Stimulated activated memory B cell treated with anti-CD40 and anti-IgM and Interleukin-4, amounts not matched to agents 10 μg/mL and 1 μg/mL and 100 μg/mL, for 72 hours (primary cell): ENCODE data around the gene AAK1.
A peak's percentile ranks its signal among the peaks of the same experiment; 100 is the strongest.
"Not testable (repeated sequence)": the region's sequence is repeated elsewhere in the genome, so short reads cannot be mapped to it uniquely, and the experiment has no call there.

ENCODE experiments used
- ATAC-seq: fragments of 150-1000 bp; cut with Tn5 transposase; 2 replicates; pipeline ENCODE4 v1.10.0; 2021
- H3K27ac Mint-ChIP-seq: one replicate; pipeline ENCODE4 v1.8.0; 2022; ENCODE audit warnings: mild to moderate bottlenecking, mixed read lengths
- H3K27me3 Mint-ChIP-seq: one replicate; pipeline ENCODE4 v1.8.0; 2022; ENCODE audit warnings: mixed read lengths
- H3K36me3 Mint-ChIP-seq: one replicate; pipeline ENCODE4 v1.8.0; 2022; ENCODE audit warnings: mixed read lengths
- H3K4me1 Mint-ChIP-seq: one replicate; pipeline ENCODE4 v1.8.0; 2022; ENCODE audit warnings: mixed read lengths
- H3K4me3 Mint-ChIP-seq: one replicate; pipeline ENCODE4 v1.8.0; 2022; ENCODE audit warnings: mild to moderate bottlenecking, moderate library complexity, mixed read lengths
- H3K9me3 Mint-ChIP-seq: one replicate; pipeline ENCODE4 v1.8.0; 2022; ENCODE audit warnings: mixed read lengths

Gene AAK1

GRCh38 chr2:69452687-69453086 is 190.9 kb downstream of the AAK1 start:
- H3K27me3 Mint-ChIP-seq: peaks cover 23% of the 10 kb centered on the region
- no peak overlapping the region for H3K4me3 Mint-ChIP-seq
- peaks cover 8% of the 10 kb centered on the region for H3K4me1 Mint-ChIP-seq
- no peak for ATAC-seq
- H3K27ac Mint-ChIP-seq: no peak overlapping the region
- no peaks in the 10 kb centered on the region for H3K9me3 Mint-ChIP-seq
- H3K36me3 Mint-ChIP-seq: no peaks in the 10 kb centered on the region

GRCh38 chr2:69450735-69451416 is 192.7 kb downstream of the AAK1 start:
- Mint-ChIP-seq H3K9me3 (no peaks in the 10 kb centered on the region), H3K27ac (no peak overlapping the region), H3K4me1 (peaks cover 8% of the 10 kb centered on the region), H3K36me3 (no peaks in the 10 kb centered on the region), H3K4me3 (no peak overlapping the region), H3K27me3 (peaks cover 13% of the 10 kb centered on the region)
- ATAC-seq: no peak

- H3K9me3 Mint-ChIP-seq: no peaks in the 10 kb centered on the region
- no peaks in the 10 kb centered on the region for H3K36me3 Mint-ChIP-seq
- peaks cover 8% of the 10 kb centered on the region for H3K4me1 Mint-ChIP-seq
- H3K27ac Mint-ChIP-seq: no peak overlapping the region
- no peak overlapping the region for H3K4me3 Mint-ChIP-seq
- ATAC-seq: no peak
- H3K27me3 Mint-ChIP-seq: peaks cover 4% of the 10 kb centered on the region
Observed at GRCh38 chr2:69449906-69450305, 193.6 kb downstream of the AAK1 start.

- not testable (repeated sequence) for H3K27ac Mint-ChIP-seq, H3K4me3 Mint-ChIP-seq, H3K4me1 Mint-ChIP-seq, H3K9me3 Mint-ChIP-seq, ATAC-seq, H3K36me3 Mint-ChIP-seq, H3K27me3 Mint-ChIP-seq
Observed at GRCh38 chr2:69443673-69444072, 199.9 kb downstream of the AAK1 start.

GRCh38 chr2:69439499-69439898 is 204.0 kb downstream of the AAK1 start:
- H3K4me3 Mint-ChIP-seq, H3K27me3 Mint-ChIP-seq, ATAC-seq, H3K9me3 Mint-ChIP-seq, H3K36me3 Mint-ChIP-seq: not testable (repeated sequence)
- Mint-ChIP-seq H3K27ac (peak overlapping the region; percentile 98), H3K4me1 (peaks cover 23% of the 10 kb centered on the region)

- H3K4me3 Mint-ChIP-seq: peak overlapping the region; percentile 4
Observed at GRCh38 chr2:69438580-69438979, 205.0 kb downstream of the AAK1 start.

GRCh38 chr2:69437751-69438154 is 205.8 kb downstream of the AAK1 start:
- ATAC-seq: peak; percentile 2
- H3K36me3 Mint-ChIP-seq: no peaks in the 10 kb centered on the region
- H3K4me3 Mint-ChIP-seq: peak overlapping the region; percentile 91
- H3K4me1 Mint-ChIP-seq: peaks cover 31% of the 10 kb centered on the region
- H3K27ac Mint-ChIP-seq: peak overlapping the region; percentile 98
- no peaks in the 10 kb centered on the region for H3K9me3 Mint-ChIP-seq
- H3K27me3 Mint-ChIP-seq: no peaks in the 10 kb centered on the region

More at GRCh38 chr2:69438580-69438979, 205.0 kb downstream of the AAK1 start:
- Mint-ChIP-seq H3K36me3 (no peaks in the 10 kb centered on the region), H3K27ac (peak overlapping the region; percentile 98), H3K9me3 (no peaks in the 10 kb centered on the region), H3K27me3 (no peaks in the 10 kb centered on the region), H3K4me1 (peaks cover 31% of the 10 kb centered on the region)
- ATAC-seq: no peak

GRCh38 chr2:69436938-69437750 is 206.4 kb downstream of the AAK1 start, which contains the start of gene NFU1:
Gene NFU1, minus strand, starts transcription at chr2:69437435. Its CDS starts 13 bp downstream, at chr2:69437422.
- Mint-ChIP-seq H3K4me3 (peak within 1 kb of the TSS; percentile 91), H3K27me3 (no peaks in the 10 kb centered on the region), H3K4me1 (peaks cover 31% of the 10 kb centered on the region), H3K9me3 (no peaks in the 10 kb centered on the region), H3K36me3 (no peaks in the 10 kb centered on the region), H3K27ac (peak within 1 kb of the TSS; percentile 98)
- peak; percentile 98 for ATAC-seq

- Mint-ChIP-seq H3K27ac (peak overlapping the region; percentile 98), H3K27me3 (no peaks in the 10 kb centered on the region), H3K4me1 (peaks cover 31% of the 10 kb centered on the region), H3K9me3 (no peaks in the 10 kb centered on the region), H3K36me3 (no peaks in the 10 kb centered on the region), H3K4me3 (peak overlapping the region; percentile 91)
- peak; percentile 2 for ATAC-seq
Observed at GRCh38 chr2:69436596-69436937, 207.0 kb downstream of the AAK1 start.

- H3K4me1 Mint-ChIP-seq: peaks cover 31% of the 10 kb centered on the region
Observed at GRCh38 chr2:69434753-69435152, 208.8 kb downstream of the AAK1 start.

GRCh38 chr2:69429491-69430183 is 213.9 kb downstream of the AAK1 start:
- Mint-ChIP-seq H3K9me3 (no peaks in the 10 kb centered on the region), H3K27me3 (no peaks in the 10 kb centered on the region), H3K27ac (no peak overlapping the region), H3K36me3 (peaks cover 11% of the 10 kb centered on the region), H3K4me3 (no peak overlapping the region), H3K4me1 (peaks cover 10% of the 10 kb centered on the region)
- ATAC-seq: no peak

More at GRCh38 chr2:69434753-69435152, 208.8 kb downstream of the AAK1 start:
- ATAC-seq: no peak
- Mint-ChIP-seq H3K36me3 (no peaks in the 10 kb centered on the region), H3K9me3 (no peaks in the 10 kb centered on the region), H3K27ac (no peak overlapping the region), H3K4me3 (peak overlapping the region; percentile 43), H3K27me3 (no peaks in the 10 kb centered on the region)

GRCh38 chr2:69428981-69429380 is 214.6 kb downstream of the AAK1 start:
- ATAC-seq: no peak
- H3K9me3 Mint-ChIP-seq: no peaks in the 10 kb centered on the region
- H3K27me3 Mint-ChIP-seq: no peaks in the 10 kb centered on the region
- peaks cover 11% of the 10 kb centered on the region for H3K36me3 Mint-ChIP-seq
- no peak overlapping the region for H3K4me3 Mint-ChIP-seq
- peaks cover 4% of the 10 kb centered on the region for H3K4me1 Mint-ChIP-seq
- no peak overlapping the region for H3K27ac Mint-ChIP-seq

- Mint-ChIP-seq H3K27ac (no peak overlapping the region), H3K36me3 (peaks cover 33% of the 10 kb centered on the region), H3K27me3 (no peaks in the 10 kb centered on the region), H3K4me1 (peaks cover 4% of the 10 kb centered on the region), H3K9me3 (no peaks in the 10 kb centered on the region), H3K4me3 (no peak overlapping the region)
- ATAC-seq: no peak
Observed at GRCh38 chr2:69424419-69424818, 219.1 kb downstream of the AAK1 start.

- H3K9me3 Mint-ChIP-seq: no peaks in the 10 kb centered on the region
- H3K4me3 Mint-ChIP-seq: no peak overlapping the region
- no peak for ATAC-seq
- no peaks in the 10 kb centered on the region for H3K27me3 Mint-ChIP-seq
- H3K4me1 Mint-ChIP-seq: peaks cover 4% of the 10 kb centered on the region
- H3K27ac Mint-ChIP-seq: no peak overlapping the region
- peaks cover 49% of the 10 kb centered on the region for H3K36me3 Mint-ChIP-seq
Observed at GRCh38 chr2:69422198-69422597, 221.3 kb downstream of the AAK1 start.

GRCh38 chr2:69419111-69419510 is 224.4 kb downstream of the AAK1 start:
- not testable (repeated sequence) for H3K4me1 Mint-ChIP-seq, H3K9me3 Mint-ChIP-seq, H3K27ac Mint-ChIP-seq, ATAC-seq, H3K27me3 Mint-ChIP-seq, H3K4me3 Mint-ChIP-seq
- peaks cover 51% of the 10 kb centered on the region for H3K36me3 Mint-ChIP-seq
